Gastroesophageal sphincter (tissue), 4 donors: ENCODE measurements around the gene MSH5. TPM values are rescaled to one million over a fixed set of nuclear protein-coding genes. Genes with fewer than 3 reads are reported as not detected.

Experiments
- ATAC-seq: fragments of 150-250 bp; one replicate; pipeline ENCODE4 v1.9.1; 2016; ENCODE audit warnings: mild to moderate bottlenecking, moderate library complexity
- H3K27ac ChIP-seq, 4 donors: fragments of 200-600 bp; sonication (generic) in 3 of 4; 1 replicate in 3 of 4; 2 replicates in 1 of 4; pipeline ENCODE4 v1.5.1; 2016 to 2019
- H3K27me3 ChIP-seq: fragments of 200-600 bp; sonication (generic); one replicate; pipeline ENCODE4 v1.5.1; 2019
- H3K36me3 ChIP-seq, 2 donors: fragments of 200-600 bp; sonication (generic); one replicate each; pipeline ENCODE4 v1.5.1; 2019; ENCODE audit warnings: control low read depth in 1 of 2
- H3K4me1 ChIP-seq, 3 donors: fragments of 200-600 bp; sonication (generic); 1 replicate in 2 of 3; 2 replicates in 1 of 3; pipeline ENCODE4 v1.5.1; 2016 to 2019; ENCODE audit warnings: control low read depth in 2 of 3
- H3K4me3 ChIP-seq, 2 donors: fragments of 200-600 bp; sonication (generic); one replicate each; pipeline ENCODE4 v1.5.1; 2019; ENCODE audit warnings: mild to moderate bottlenecking in 1 of 2, moderate library complexity in 1 of 2
- H3K9me3 ChIP-seq, 3 donors: fragments of 200-600 bp; sonication (generic); one replicate each; pipeline ENCODE4 v1.5.1; 2017 to 2019; ENCODE audit warnings: control low read depth in 2 of 3
- CTCF ChIP-seq, 4 experiments: fragments of 200-600 bp in 2 of 4; fragments of 450-650 bp in 2 of 4; sonication (generic) in 1 of 4; IDR thresholded peaks; one replicate each; pipeline ENCODE4 v1.5.1; 2017 to 2019; ENCODE audit warnings: antibody characterized with exemption in 4 of 4, mild to moderate bottlenecking in 2 of 4, moderate library complexity in 2 of 4
- EP300 ChIP-seq: sonication (generic); formaldehyde crosslinking; IDR thresholded peaks from one replicate; pipeline ENCODE4 v1.6.1; 2017; ENCODE audit warnings: antibody characterized with exemption, mild to moderate bottlenecking
- POLR2A ChIP-seq, 2 donors: fragments of 450-650 bp; IDR thresholded peaks; one replicate each; pipeline ENCODE4 v1.6.1; 2017; ENCODE audit warnings: antibody characterized with exemption in 2 of 2, mild to moderate bottlenecking in 2 of 2, moderate library complexity in 1 of 2
- POLR2AphosphoS5 ChIP-seq: sonication (generic); formaldehyde crosslinking; IDR thresholded peaks from one replicate; pipeline ENCODE4 v1.6.1; 2017; ENCODE audit warnings: antibody characterized with exemption
- WGBS, 2 donors: methylation state at CpG; one replicate each; pipeline ENCODE4 v1.1.5; 2018; ENCODE audit warnings: low coverage in 1 of 2; 5-methylcytosine and 5-hydroxymethylcytosine counted together
- total RNA-seq, 4 donors: library from RNA; depleted of rRNA; stranded (reverse); fragments of >200 nt; gene quantifications; one replicate each; pipeline ENCODE4 v1.1.0, GENCODE V29; 2016

The MSH5 gene
- total RNA-seq, 4 donors from 2014 or later: 1.9 to 12.7 (median 6.7) TPM

- no CpG with 5 or more reads among the region's 10 CpGs for WGBS, 2 donors
- Histone ChIP-seq H3K4me3 (no peak overlapping the region), H3K27ac (no peak overlapping the region), H3K27me3 (no peaks in the 10 kb centered on the region), H3K4me1 (peaks cover 0 to 14% (median 10%) of the 10 kb centered on the region in 3 donors), H3K36me3 (peaks cover 0 to 71% of the 10 kb centered on the region in 2 donors), H3K9me3 (no peaks in the 10 kb centered on the region)
- no peak for ATAC-seq
- TF ChIP-seq POLR2AphosphoS5: no peak
- TF ChIP-seq POLR2A (IDR thresholded peaks at IDR 0.05): no peak
- TF ChIP-seq CTCF (IDR thresholded peaks at IDR 0.05): no peak
- no peak for TF ChIP-seq EP300
These were observed 40.1 kb downstream of the MSH5 start for GRCh38 chr6:31779908-31780307.

GRCh38 chr6:31780507-31781243 lies 40.9 kb downstream of the MSH5 start:
- WGBS, 2 donors: 87 to 89% methylated on average over 5 to 7 of the region's 20 CpGs
- Histone ChIP-seq H3K27ac (no peak overlapping the region), H3K4me3 (no peak overlapping the region), H3K27me3 (no peaks in the 10 kb centered on the region), H3K4me1 (peaks cover 0 to 14% (median 10%) of the 10 kb centered on the region in 3 donors), H3K9me3 (no peaks in the 10 kb centered on the region), H3K36me3 (peaks cover 0 to 78% of the 10 kb centered on the region in 2 donors)
- TF ChIP-seq POLR2A (IDR thresholded peaks at IDR 0.05): no peak
- no peak for TF ChIP-seq EP300
- no peak for TF ChIP-seq POLR2AphosphoS5
- TF ChIP-seq CTCF (IDR thresholded peaks at IDR 0.05): no peak
- no peak for ATAC-seq

- H3K4me3 ChIP-seq: no peak overlapping the region
- H3K9me3 ChIP-seq: no peaks in the 10 kb centered on the region
- 85 to 97% methylated on average over 6 of the region's 23 CpGs for WGBS, 2 donors
- TF ChIP-seq POLR2A (IDR thresholded peaks at IDR 0.05): no peak
- TF ChIP-seq EP300: no peak
- no peak for ATAC-seq
- peaks cover 0 to 12% (median 9%) of the 10 kb centered on the region in 3 donors for H3K4me1 ChIP-seq
- H3K27me3 ChIP-seq: no peaks in the 10 kb centered on the region
- H3K27ac ChIP-seq: no peak overlapping the region
- H3K36me3 ChIP-seq: peaks cover 0 to 82% of the 10 kb centered on the region in 2 donors
These were observed 41.7 kb downstream of the MSH5 start for GRCh38 chr6:31781244-31782125.

- H3K36me3 ChIP-seq: peaks cover 0 to 84% of the 10 kb centered on the region in 2 donors
- H3K9me3 ChIP-seq: no peaks in the 10 kb centered on the region
- no peak for ATAC-seq
- peaks cover 0 to 4% (median 1%) of the 10 kb centered on the region in 3 donors for H3K4me1 ChIP-seq
- no peaks in the 10 kb centered on the region for H3K27me3 ChIP-seq
- H3K27ac ChIP-seq: no peak overlapping the region
- WGBS, 2 donors: 66% methylated on average over 3 of the region's 32 CpGs; no CpG with 5 or more reads in 1 of the 2 donors
- TF ChIP-seq POLR2AphosphoS5 (no peak), CTCF (IDR thresholded peaks at IDR 0.05) (no peak), POLR2A (IDR thresholded peaks at IDR 0.05) (no peak), EP300 (no peak)
- H3K4me3 ChIP-seq: no peak overlapping the region
These were observed 42.5 kb downstream of the MSH5 start for GRCh38 chr6:31782126-31782855.
